ENCODE results near the gene DEGS2.

Gene DEGS2

GRCh38 chr14:100122481-100123223 lies 36.8 kb downstream of the DEGS2 start:
- DNase-seq (ENCODE audit: low read depth) = no peak
- H3K4me3 ChIP-seq (ENCODE audit: low read depth, low read length) = no peak overlapping the region
- TF ChIP-seq CTCF (IDR thresholded peaks at IDR 0.05; ENCODE audit: low read depth, low read length, missing control alignments) = no peak

- DNase-seq (ENCODE audit: low read depth) = no peak
- no peak for TF ChIP-seq CTCF (IDR thresholded peaks at IDR 0.05; ENCODE audit: low read depth, low read length, missing control alignments)
- H3K4me3 ChIP-seq (ENCODE audit: low read depth, low read length) = no peak overlapping the region
Measured at GRCh38 chr14:100121643-100122480, 37.6 kb downstream of the DEGS2 start.

GRCh38 chr14:100120522-100121269 lies 38.7 kb downstream of the DEGS2 start:
- DNase-seq (ENCODE audit: low read depth) = no peak
- no peak for TF ChIP-seq CTCF (IDR thresholded peaks at IDR 0.05; ENCODE audit: low read depth, low read length, missing control alignments)
- no peak overlapping the region for H3K4me3 ChIP-seq (ENCODE audit: low read depth, low read length)

- no peak for TF ChIP-seq CTCF (IDR thresholded peaks at IDR 0.05; ENCODE audit: low read depth, low read length, missing control alignments)
- DNase-seq (ENCODE audit: low read depth) = no peak
- no peak overlapping the region for H3K4me3 ChIP-seq (ENCODE audit: low read depth, low read length)
Measured at GRCh38 chr14:100119251-100119650, 40.2 kb downstream of the DEGS2 start.

GRCh38 chr14:100118396-100119011 lies 40.9 kb downstream of the DEGS2 start:
- TF ChIP-seq CTCF (IDR thresholded peaks at IDR 0.05; ENCODE audit: low read depth, low read length, missing control alignments) = no peak
- DNase-seq (ENCODE audit: low read depth) = no peak
- no peak overlapping the region for H3K4me3 ChIP-seq (ENCODE audit: low read depth, low read length)

- DNase-seq (ENCODE audit: low read depth) = no peak
- H3K4me3 ChIP-seq (ENCODE audit: low read depth, low read length) = no peak overlapping the region
- no peak for TF ChIP-seq CTCF (IDR thresholded peaks at IDR 0.05; ENCODE audit: low read depth, low read length, missing control alignments)
Measured at GRCh38 chr14:100117633-100118395, 41.6 kb downstream of the DEGS2 start.
